ENCODE data around the gene KRT71.

The KRT71 gene

DNA sequence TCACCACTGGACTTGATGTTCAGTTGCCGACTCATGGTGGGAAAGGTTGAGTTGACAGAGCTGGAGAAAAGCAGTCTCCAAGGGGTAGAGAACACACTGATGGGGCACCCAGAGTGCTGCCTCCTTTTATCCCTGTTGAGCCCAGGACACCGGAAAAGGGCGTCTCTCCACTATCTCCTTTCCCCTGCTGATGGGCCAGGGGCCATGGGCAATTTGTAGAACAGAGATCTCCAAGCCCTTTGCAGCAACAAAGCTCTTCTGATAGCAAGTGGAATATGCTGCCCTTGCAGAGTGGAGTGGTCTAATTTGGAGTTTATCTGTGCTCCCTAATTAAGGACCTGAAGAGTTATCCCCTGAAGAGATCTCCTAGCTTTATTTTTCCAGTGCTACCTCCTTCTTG lies 20.8 kb upstream of the KRT71 start, which contains the start of gene KRT74:
KRT74 (minus strand) TSS at position 101 of the 400 bp plus-strand sequence; CDS start at position 35, 66 bp downstream.
- DNase-seq: no peak

DNA sequence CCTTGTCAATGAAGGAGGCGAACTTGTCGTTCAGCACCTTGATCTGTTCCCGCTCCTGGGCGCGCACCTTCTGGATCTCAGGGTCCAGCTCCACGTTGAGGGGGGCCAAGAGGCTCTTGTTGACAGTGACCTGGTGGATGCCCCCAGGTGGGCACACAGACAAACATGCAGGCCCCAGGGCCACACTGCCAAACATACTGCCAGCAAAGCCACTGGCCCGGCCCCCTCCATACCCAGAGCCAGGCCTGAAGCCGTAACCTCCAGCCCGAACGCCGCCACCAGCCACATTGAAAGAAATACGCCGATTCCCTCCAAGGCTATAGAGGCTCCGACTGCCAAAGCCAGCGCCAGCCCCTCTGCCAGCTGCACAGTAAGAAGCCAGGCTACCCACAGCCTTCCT lies 20.4 kb upstream of the KRT71 start:
- DNase-seq: no peak

DNA sequence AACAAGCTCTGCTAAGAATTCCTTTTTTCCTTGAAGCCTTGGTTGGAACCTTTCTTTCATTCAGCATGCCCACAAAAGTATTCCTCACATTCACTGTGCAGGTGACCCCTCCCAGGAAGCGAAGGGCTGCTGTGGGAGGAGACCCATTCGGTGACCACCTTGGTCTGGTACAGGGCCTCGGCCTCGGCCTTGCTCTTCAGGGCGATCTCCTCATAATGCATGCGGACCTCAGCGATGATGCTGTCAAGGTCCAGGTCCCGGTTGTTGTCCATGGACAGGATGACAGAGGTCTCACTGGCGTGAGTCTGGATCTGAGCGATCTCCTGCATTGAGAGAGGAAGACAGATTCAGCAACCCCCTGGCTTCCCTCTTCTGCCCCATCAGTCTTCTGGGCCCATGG lies 17.6 kb upstream of the KRT71 start:
- no peak for DNase-seq

DNA sequence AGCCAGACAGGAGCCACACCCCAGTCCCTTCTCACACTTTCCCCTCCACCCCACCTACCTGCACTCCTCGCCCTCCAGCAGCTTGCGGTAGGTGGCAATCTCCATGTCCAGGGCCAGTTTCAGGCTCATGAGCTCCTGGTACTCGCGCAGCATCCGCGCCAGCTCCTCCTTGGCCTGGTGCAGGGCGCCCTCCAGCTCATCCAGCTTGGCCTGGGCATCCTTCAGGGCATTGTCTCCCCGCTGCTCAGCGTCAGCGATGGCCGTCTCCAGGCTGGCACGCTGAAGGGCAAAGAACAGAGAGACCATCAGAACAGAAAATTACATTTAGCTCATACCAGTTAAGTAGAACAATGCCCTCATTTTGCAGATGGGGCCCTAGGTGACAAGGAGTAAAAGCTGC lies 15.2 kb upstream of the KRT71 start:
- DNase-seq: no peak

DNA sequence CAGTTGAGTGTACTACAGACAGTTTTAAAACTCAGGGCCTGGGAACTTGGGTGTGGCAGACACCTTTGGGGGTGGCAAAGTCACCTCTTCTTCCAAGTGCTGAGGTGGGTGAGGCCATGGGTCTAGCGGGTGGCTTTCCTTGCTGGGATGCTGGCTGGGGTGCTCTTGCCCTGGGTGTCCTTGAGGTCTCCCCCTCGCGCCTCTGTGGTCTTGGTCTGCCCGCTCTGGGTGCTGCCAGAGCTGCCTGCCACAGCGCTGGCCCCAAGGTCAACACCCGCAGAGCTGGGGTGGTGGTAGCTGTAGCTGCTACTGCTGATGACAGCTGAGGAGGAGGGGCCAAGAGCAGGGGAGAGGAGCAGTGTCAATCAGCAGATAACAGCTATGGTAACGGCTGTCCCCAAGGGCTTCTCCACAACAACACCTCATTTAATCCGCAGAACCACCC lies 13.9 kb upstream of the KRT71 start:
- DNase-seq: no peak

DNA sequence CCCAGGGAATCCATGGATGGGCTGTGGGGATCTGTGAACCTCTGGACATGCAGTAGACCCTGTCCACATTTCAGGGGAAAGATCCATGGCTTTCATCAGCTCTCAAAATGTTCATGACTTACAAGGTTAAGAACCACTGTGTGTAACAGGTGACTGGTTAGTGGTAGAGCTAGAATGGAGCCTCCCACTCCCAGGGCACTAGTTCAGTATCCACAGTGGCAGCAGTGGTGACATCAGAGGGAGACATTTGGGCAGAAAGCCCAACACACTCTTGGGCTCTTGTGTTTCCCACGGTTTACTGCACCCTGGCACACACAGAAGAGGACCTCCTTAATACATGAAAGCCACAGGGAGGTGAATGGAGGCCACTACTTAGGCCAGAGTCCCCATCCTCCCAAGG lies 11.6 kb upstream of the KRT71 start:
- no peak for DNase-seq

DNA sequence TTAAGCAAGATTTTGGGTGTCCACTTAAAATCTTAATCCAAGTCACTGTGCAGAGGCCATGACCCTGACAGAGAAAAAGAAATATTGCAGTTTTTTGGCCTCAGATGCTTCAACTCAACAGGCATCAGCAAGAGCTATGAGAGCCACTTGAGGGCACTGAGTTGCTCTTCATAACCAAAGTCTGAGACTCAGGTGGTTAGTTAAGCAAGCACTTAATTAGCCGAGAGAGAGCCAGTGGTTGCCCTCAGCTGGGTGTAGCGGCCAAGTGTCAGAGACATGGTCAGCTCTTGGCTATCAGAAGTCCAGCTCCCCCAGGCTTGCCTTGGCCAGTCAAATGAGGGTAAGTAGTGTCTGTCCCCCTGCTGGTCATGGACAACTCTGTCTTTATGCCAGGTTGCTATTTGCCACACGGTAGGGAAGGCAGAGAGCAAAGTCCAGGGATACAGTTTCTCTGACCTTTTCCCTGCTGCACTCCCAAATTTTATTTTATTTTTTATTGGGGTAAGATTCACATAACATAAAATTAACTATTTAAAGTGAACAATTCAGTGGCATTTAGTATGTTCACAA lies 9.0 kb upstream of the KRT71 start:
- no peak for DNase-seq

DNA sequence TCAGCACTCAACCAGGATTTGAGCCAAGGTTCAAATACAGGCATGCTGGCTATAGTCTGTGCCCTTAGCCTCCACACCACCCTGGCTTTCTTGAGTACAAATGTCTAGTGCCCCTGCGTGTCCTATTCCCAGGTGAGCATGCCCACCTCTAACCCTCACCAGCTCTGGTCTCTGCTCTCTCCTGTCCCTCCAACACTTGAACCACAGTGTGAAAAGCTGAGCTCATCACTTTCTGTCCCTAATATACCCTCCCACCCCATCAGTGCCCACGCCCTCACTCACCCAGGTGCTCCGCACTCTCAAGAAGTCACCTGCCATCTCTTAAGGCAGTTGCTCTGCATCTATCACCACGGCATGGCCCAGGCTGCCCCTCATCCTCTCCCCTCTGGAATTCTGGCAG lies 7.0 kb upstream of the KRT71 start:
- no peak for DNase-seq

DNA sequence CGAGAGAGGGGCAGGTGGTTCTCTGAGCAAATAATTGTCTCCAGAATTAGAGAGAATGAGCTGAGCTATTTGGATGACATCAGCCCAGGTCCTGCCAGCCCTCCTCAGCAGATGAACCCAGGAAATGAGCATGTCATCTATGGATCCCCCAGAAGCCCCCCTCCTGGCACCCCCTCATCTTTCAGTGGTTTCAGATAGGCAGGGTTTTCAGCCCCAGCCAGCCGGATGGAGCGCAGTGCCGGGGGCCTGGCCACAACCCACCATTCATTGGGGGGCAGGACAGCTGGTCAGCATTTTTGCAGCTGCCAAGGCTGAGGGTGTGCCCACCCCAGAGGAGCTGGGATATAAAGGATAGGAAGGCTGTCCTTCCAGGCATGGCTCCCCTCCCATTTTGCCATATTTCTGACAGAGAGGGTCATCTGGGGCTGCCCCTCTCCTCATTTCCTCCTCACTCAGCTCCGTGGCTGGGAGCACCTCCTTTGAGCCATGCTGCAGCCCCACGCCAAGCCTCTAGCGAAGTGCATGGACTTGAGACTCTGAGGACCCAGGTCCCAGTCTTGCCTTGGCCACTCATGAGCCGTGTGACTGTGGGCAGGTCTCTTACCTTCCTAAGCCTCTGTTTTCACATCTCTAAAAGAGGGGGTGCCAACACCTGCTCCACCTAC lies 6.0 kb upstream of the KRT71 start:
- no peak for DNase-seq

DNA sequence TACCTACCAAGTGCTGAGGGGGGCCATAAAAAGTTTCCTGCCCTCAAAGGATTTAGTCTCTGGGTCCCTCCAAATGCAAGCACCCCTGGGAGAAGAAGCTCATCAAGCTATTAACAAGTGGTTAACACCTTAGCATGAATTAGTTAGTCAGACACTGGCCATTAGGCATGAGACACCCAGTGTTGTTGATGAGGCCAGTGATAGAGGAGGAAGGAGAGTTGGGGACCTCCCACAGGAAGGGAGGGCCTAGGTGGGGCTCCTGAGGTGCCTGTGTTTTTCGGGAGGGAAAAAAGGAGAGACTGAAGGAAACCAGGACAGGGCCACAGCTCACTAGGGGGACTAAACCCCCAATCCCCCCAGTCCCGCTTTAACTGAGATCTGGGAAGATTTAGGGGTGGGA lies 4.5 kb upstream of the KRT71 start:
- no peak for DNase-seq

DNA sequence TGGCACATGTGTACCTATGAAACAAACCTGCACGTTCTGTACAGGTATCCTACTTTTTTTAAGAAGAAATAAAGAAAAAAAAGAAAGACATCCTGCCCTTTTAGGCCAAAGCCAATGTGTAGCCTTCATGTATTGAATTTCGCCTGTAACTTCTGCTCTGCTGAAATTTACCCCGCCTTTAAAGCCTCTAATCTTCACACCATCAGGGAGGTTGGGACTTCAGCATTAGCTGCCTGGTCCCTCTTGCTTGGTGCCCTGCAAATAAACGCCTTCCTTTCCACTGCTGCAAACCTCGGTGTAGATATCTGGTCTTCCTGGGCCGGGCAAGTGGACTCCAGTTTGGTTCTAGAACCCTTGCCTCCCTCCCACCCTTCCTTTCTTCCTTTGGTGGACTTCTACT lies 2.6 kb upstream of the KRT71 start:
- DNase-seq: no peak

DNA sequence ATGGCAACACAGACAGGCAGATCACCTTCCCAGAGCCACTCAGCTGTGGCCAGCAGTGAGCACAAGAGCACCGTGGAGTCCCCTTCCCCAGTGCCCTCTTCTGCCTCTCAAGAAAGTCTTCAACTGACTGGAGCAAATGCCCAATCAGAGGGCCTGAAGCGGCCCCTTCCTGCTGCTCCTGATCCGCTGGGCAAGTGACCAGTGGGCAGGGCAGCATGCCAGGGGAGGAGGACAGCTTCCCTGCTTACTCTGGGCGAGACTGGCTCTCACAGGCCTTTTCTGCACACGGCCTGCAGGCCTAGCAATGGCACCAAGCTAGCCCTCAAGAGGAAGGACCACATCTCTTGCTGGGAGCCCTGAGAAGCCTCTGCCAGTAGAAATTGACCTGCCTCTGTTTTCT lies 890 bp downstream of the KRT71 start:
- no peak for DNase-seq

DNA sequence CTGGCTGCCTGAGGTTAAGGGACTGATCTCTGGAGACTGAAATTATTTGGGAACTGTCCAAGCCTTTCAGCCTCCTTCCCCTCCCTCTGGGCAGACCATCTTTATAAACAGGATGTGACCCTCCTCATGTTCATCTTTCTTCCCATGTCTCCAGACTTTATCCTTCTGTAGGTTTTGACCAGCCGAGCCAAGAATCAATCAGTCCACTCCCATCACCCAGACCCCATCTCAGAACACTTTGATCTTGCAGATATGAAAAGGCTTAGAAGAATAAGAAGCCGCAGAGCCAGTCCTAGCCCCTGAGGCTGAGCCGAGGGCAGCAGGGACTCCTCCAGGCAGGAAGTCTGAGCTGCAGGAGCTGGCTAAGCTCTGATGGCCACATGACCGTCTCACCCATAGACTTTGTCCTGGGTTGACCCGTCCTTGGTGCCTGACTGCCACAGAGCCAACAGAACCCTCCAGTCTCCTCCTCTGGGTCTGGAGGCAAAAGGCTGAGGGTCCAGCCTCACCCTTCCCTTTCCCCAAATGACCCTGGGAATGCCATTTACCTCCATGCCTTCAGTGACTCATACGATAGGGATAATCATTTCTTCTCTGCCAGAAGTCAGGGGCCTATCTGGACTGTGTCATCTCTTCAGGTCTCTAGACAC lies 1.6 kb downstream of the KRT71 start:
- DNase-seq: no peak

DNA sequence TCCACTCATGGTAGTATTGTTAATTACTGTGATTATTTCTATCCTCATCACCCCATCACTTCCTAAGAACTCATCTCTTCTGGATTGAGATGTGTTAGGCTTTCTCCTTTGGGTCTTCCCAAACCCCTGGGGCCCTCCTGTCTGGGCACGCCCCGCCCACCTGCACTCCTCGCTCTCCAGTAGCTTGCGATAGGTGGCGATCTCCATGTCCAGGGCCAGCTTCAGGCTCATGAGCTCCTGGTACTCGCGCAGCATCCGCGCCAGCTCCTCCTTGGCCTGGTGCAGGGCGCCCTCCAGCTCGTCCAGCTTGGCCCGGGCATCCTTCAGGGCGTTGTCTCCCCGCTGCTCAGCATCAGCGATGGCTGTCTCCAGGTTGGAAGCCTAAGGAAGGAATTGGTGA lies 6.8 kb downstream of the KRT71 start:
- DNase-seq: no peak

DNA sequence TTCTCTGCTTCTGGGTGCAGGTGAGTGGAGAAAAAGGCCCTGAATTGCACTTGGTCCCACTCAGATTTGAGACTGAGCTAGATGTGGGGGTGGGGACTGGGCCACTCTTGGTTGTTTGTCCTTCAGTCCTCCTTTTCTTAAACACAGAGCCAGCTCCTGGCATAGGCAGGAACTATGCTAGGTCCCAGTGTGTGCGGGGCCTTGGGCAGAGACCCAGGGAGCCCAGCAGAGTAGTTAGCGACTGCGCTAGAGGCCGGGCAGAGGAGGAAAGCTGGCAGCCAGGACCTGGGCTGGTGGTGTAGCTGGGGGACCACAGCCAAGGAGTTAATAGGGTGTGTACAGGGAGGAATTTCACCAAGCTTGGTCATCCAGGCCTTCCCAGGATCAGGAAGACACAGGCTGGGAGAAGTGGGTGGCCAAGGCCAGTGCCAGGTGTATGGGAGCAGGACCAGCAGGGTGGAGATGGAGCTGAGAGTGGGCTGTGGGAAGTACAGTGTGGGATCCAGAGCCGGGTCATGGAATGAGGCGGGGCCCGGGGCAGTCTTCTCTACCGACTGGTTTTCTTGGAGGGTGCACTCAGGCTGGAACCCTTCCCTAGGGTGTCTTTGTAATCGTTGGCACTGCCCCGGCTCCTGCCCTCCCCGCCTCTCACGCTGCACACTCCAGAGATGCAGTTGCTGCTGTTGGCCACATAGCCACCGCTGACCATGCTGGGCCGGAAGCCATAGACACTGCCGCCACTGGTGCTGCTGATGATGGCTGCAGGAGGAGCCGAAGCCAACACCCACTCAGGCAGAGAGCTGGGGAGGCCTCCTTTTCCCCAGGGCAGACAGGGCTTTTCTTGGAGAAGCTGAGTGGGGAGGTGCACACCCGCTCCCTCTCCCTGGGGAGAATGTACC lies 8.7 kb downstream of the KRT71 start:
- DNase-seq: no peak

DNA sequence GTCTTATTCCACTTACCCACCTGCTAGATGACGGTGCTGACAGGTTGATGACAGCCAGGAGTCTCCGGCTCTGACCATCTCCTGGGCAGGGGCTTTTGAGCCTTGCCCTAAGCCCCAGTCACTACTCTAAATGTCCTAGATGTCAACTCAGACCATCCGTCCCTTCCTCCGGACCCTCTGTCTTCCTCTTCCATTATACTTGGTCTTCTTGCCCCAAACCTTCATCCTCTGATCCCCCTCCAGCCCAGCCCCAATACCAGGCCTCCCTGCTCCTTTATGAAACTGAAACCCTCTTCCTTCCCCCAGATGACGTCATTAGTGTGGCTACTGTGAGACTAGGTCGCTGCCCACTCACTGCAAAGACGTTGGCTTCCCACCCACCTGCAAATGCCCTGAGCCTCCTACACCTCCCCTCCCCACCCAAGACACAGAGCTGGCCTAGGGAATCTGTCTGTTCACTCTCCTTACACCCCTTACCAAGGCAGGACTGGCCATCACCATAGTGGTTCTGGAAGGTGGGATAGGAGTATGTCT lies 10.1 kb downstream of the KRT71 start:
- no peak for DNase-seq

DNA sequence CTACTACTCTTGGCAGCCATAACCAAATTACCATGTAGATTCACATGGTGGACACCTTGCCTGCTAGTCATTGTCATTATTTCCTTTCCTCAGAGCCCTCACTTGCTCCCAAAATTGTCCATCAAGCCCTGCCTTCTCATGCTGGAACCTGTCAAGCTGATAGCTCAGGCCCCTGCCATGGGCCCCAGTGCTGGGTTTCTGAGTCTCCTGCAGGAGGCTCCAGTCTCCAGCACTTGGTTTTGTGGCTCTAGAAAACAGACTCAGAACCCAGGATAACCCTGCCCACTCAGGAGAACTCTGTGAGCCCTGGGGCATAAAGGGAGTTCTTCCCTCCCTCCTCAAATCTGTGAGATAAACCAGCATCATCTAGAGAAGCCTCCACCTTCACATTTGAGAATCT lies 10.8 kb downstream of the KRT71 start:
- DNase-seq: no peak

DNA sequence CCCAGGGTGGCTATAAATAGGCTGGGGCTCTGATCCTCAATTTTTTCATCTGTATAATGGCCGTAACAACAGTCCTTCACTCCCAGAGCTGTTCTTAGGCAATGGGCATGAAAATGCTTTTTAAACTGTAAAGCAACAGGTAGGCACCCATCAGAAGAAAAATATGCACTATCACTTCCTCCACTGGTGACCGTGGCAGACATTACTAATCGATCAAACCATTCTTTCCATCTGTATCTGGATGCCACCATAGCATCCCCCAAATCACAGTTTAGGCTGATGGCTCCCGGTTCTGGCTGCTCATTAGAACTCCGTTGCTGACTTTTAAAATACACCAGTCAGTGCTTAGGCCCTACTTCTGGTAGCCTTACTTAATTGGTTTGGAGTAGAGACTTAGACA lies 11.2 kb downstream of the KRT71 start:
- no peak for DNase-seq

DNA sequence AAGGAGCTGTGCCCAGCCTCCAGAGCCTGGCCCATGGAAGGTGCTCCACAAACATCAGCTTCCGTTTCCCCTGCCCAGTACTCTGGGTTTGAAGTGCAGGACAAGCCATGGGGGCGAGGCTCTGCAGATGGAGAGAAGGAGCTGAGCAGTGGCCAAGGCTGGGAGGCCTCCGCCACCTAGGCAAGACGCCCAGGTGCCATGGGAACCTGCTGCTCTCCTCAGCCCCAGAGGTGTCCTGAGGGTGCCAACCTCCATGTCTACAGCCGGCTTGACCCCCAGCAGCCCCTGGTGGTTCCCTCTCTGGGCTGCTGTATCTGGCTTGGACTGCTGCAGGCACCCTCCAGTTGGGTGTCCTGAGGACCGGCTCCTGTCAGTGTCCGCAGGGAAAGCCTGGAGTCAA lies 12.4 kb downstream of the KRT71 start:
- DNase-seq: no peak

DNA sequence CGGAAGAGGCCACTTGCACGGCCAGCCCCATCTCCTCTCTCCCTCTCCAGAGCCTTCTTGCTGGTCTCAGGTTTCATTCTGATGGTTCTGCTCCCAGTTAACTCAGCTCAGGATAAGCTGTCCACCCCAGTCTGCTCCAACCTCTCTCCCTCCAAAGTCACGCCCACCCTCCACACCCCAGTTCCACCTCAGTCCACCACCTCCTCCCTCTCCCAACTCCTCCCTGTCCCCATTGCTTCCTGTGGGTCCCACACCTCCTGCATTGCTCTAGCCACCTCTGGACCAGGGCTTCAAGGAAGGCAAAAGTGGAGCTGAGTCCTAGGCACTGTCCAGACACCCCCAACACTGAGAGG lies 13.1 kb downstream of the KRT71 start:
- DNase-seq: no peak

DNA sequence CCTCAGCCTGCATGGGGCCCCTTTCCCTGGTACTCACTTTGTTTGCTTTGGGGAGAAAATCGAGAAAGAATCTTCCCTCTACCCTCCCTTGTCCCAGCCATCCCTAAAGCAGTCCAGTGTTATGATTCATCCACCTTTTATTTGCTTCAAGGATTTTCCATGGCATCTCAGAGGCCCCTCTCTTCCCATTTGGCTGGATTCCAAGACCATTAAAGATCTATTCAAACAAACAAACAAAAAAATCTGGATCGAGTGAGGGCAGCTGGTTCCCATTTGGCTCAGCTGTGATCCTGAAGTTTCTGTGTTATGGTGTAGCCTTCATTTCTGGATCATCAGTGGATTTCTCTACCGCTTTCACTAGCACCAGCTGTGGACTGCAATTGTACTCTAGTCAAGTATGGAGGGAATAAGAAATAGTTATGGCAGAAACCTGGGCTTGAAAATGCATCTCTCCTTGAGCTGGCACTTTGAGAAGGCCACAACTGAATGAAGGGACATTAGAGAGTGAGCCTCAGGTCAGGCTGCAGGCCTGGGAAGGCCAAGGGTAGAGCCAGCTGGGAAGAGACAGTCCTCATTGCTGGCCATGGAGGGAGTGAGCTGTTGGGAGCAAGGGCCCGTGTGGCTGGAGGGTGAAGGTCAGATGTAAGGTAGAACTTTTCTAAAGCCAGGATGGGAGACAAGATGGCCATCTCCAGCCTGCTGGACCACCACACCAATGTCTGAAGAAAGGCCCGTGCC lies 13.7 kb downstream of the KRT71 start:
- peak; percentile 78 for DNase-seq

DNA sequence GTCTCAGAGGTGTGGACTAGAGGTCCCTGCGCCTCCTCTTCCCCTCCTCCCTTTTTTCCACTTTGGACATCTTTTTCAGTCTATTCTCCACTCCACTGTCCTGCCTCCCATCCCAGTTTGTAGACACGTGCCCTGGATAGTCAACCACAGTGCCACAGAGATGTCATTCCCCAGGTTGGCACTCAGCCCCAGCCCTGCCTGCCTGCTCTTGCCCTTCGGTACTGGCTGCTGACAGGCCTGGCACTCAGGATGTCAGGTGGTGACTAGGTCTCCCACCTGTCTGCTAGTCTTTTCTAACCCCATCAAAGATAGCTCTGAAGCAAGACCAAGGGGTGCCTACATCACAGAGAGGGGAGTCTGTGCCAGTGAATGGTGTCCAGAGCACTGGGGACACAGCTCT lies 15.8 kb downstream of the KRT71 start:
- DNase-seq: no peak

DNA sequence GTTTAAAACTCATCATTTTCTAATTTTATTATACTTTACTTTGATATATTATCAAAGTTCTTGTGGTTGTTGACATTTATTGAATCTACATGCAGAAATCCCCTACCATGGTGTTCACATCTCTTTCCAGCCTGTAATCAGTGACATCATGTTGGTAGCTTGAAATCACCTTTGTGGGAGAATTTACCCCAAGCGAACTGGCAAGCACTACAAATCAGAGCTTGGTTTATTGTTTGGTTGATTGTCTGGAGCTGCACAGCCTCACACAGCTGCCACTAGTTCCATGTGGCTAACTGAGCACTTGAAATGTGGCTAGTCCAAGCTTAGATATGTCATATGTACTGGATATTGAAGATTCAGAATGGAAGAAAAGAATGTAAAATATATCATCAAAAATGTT lies 17.4 kb downstream of the KRT71 start:
- no peak for DNase-seq
